Globus pallidus (tissue), 1 donor: ENCODE measurements around the gene LYSMD4.
A peak's percentile ranks its signal among the peaks of the same experiment; 100 is the strongest.

ENCODE experiments used
- DNase-seq: peaks from one replicate; pipeline ENCODE4 v3.0.0-alpha.2; 2015; ENCODE audit warnings: low spot score

The LYSMD4 gene

GRCh38 chr15:99706557-99707303, 26.5 kb downstream of the LYSMD4 start:
- DNase-seq: no peak

DNA sequence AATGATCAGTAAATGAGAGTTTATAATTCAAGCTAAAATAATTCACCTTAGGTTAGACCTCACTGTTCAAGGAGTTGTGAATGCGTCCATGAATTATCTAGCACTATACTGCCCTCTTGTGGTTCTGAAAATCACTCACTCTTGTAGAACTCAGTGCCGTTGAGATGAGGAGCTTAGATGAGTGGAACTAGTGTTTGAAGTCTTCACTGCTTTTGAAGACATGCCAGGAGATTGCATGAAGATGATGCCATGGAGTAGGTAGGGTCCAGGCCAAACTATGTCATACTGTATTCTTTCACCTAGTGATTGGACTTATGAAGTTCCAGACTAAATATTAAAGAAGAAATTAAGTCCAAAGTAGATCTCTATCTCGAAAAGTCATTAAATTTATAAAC, 28.8 kb downstream of the LYSMD4 start:
- DNase-seq: peak; percentile 89

GRCh38 chr15:99703603-99704443, 29.4 kb downstream of the LYSMD4 start:
- peak; percentile 54 for DNase-seq

DNA sequence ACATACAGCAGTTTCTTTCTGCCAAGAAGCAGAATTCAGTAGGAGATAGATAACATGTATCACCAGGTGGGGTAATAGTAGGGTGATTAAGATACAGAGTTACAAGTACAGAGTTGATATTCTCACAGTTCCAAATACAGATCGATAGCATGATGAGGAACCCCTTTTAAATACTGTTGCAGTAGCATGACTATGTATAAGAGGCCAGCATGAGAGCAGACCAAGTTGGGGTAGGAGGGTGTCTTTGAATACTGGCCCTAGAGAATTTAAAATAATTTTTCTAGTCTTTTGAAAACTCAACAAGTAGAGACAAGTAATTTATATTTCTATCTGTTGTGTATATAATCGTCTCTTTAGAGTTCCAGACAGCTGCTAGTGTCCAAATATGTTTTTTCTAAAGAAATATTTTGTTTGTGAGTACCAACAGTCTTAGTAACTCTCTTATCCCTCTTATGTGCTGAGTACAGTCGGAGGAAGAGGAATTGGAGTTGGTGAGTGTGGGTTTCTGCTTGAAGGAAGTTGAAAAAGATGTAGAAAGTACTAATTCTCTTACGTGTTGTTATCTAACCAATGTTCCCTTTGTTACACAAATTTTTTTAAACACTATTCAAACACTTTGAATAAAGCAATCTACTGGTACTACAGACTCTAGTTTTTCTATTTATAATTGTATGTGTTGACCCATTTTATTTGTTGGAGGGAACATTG, 30.2 kb downstream of the LYSMD4 start:
- no peak for DNase-seq

DNA sequence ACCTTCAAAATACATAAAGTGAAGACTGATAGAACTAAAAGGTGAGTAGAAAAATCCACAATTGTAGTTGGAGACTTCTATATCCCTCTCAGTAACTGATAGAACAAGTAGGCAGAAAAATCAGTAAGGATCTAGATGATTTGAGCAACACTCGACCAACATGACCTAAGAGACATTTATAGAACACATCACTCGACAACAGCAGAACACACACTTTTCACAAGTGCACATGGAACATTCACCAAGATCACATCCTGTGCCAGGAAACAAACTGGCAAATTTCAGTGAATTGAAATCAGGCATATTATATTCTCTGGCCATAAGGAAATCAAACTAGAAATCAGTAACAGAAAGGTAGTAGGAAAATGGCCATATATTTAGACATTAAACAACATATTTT, 37.1 kb downstream of the LYSMD4 start:
- no peak for DNase-seq

- no peak for DNase-seq
These were observed 40.4 kb downstream of the LYSMD4 start for GRCh38 chr15:99692825-99693224.

DNA sequence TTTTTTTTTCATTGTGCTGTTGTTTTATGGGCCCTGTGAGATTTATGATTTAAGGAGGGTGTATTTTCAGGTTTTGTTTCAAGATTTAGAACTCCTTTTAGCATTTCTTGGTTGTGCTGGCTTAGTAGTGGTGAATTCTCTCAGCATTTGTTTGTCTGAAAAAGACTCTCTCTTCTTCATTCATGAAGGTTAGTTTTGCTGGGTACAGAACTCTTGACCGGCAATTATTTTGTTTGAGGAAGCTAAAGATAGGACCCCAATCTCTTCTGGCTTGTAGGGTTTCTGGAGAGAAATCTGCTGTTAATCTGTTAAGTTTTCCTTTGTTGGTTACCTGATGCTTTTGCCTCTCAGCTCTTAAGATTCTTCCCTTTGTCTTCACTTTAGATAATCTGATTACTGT, 46.9 kb downstream of the LYSMD4 start:
- DNase-seq: no peak

- DNase-seq: no peak
These were observed 50.1 kb downstream of the LYSMD4 start for GRCh38 chr15:99683000-99683670.

- DNase-seq: no peak
These were observed 50.8 kb downstream of the LYSMD4 start for GRCh38 chr15:99682455-99682854.

DNA sequence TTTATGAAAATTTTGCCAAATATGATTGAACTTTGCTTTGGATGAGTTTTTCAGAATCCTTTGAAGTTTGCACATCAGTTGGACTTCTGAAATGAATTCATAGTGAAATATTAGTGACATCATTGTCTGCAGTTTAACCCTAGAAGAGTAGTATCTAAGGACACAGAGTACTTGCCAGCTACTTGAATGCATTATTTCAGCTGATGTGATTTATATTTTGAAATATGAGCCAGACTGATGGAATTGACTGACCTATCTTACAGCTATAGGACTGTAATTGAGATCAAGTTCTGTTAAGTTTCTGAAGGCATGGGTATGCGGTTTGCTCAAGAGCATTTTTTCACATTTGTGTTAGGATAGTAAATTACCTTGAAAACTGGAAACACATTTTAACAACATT, 51.2 kb downstream of the LYSMD4 start:
- no peak for DNase-seq

- DNase-seq: no peak
These were observed 53.0 kb downstream of the LYSMD4 start for GRCh38 chr15:99680276-99680675.

GRCh38 chr15:99677540-99678134, 55.6 kb downstream of the LYSMD4 start:
- DNase-seq: no peak
